Heart left ventricle (tissue), 16 donors: Measurements from ENCODE around the gene RNF149. TPM values are rescaled to one million over a fixed set of nuclear protein-coding genes. Genes with fewer than 3 reads are reported as not detected.
A peak's percentile ranks its signal among the peaks of the same experiment; 100 is the strongest.

Source experiments
- ATAC-seq, 4 donors: fragments of 200-7000 bp; cut with Tn5 transposase; one replicate each; pipeline ENCODE4 v1.9.1; 2020 to 2022; ENCODE audit warnings: moderate library complexity in 4 of 4, mild to moderate bottlenecking in 3 of 4, moderate number of reproducible peaks in 1 of 4
- DNase-seq, 5 donors: peaks; one replicate each; pipeline ENCODE4 v3.0.0-alpha.2; 2020
- H3K27ac ChIP-seq, 12 donors: fragments of 200-600 bp; sonication (generic) in 4 of 12; one replicate each; pipeline versions ENCODE4 v1.5.0 to v1.8.0; 2016 to 2022; ENCODE audit warnings: mild to moderate bottlenecking in 2 of 12
- H3K27me3 ChIP-seq, 9 donors: fragments of 200-600 bp; sonication (generic) in 2 of 9; one replicate each; pipeline versions ENCODE4 v1.5.1 to v1.8.0; 2016 to 2022; ENCODE audit warnings: mild to moderate bottlenecking in 3 of 9
- H3K36me3 ChIP-seq, 9 donors: fragments of 200-600 bp; sonication (generic) in 2 of 9; one replicate each; pipeline versions ENCODE4 v1.5.0 to v1.8.0; 2018 to 2022; ENCODE audit warnings: mild to moderate bottlenecking in 2 of 9
- H3K4me1 ChIP-seq, 12 donors: fragments of 200-600 bp; sonication (generic) in 4 of 12; one replicate each; pipeline versions ENCODE4 v1.5.0 to v1.8.0; 2016 to 2022; ENCODE audit warnings: mild to moderate bottlenecking in 3 of 12
- H3K4me3 ChIP-seq, 12 donors: fragments of 200-600 bp; sonication (generic) in 4 of 12; one replicate each; pipeline versions ENCODE4 v1.5.0 to v1.8.0; 2017 to 2022; ENCODE audit warnings: mild to moderate bottlenecking in 9 of 12, moderate library complexity in 4 of 12
- H3K9me3 ChIP-seq, 12 donors: fragments of 200-600 bp; sonication (generic) in 4 of 12; one replicate each; pipeline versions ENCODE4 v1.5.0 to v1.8.0; 2016 to 2022; ENCODE audit warnings: mild to moderate bottlenecking in 1 of 12
- POLR2A ChIP-seq, 2 donors: fragments of 450-650 bp; IDR thresholded peaks; one replicate each; pipeline ENCODE4 v1.6.1; 2017; ENCODE audit warnings: antibody characterized with exemption in 2 of 2, mild to moderate bottlenecking in 2 of 2, moderate library complexity in 2 of 2
- WGBS, 4 donors: extraction: QIAGEN DNeasy Blood & Tissue Kit in 2 of 4; methylation state at CpG; one replicate each; pipeline versions ENCODE4 v1.1.5 to v1.1.7; 2013 to 2018; 5-methylcytosine and 5-hydroxymethylcytosine counted together
- intact Hi-C, 10 donors: fragments of 100-400 bp; cut with DNase I; formaldehyde crosslinking; loops; one replicate each; pipeline versions ENCODE4 v1.11.1 to v1.14.2; 2022
- polyA plus RNA-seq, 2 donors: library from polyadenylated mRNA; stranded (reverse); fragments of 200-250 nt; gene quantifications; one replicate each; pipeline ENCODE4 v1.2.3, GENCODE V29; 2013
- total RNA-seq, 9 donors: library from RNA; depleted of rRNA in 2 of 9; stranded (reverse); fragments of >200 nt in 2 of 9; fragmentation: NEBNext Ultra II Directional in 3 of 9; extraction: Animal tissue kit (Norgen Biotek cat#: 25700) in 3 of 9; gene quantifications; one replicate each; pipeline versions ENCODE4 v1.1.0 to v1.2.4, GENCODE V29; 2016 to 2023
- TF ChIP-seq, protein P1 (sequence below), 12 donors: fragments of 200-600 bp; sonication (generic) in 4 of 12; IDR thresholded peaks; one replicate each; pipeline versions ENCODE4 v1.5.0 to v1.8.0; 2018 to 2022; ENCODE audit warnings: antibody characterized with exemption in 12 of 12, mild to moderate bottlenecking in 5 of 12
- donor health status: ischemic (EF 13 %, LVEDD 7.1; RV severe dilation, severe dysfunction).
- donor health status: healthy with polysubstance abuse.
- donor health status: DM: no; HTN: yes; CAD: no.
- donor health status: DM: no; HTN: no; CAD: no.
- donor health status: ischemic (EF 25% LVEDD 6.9; RV normal size, moderate dysfunction).
- donor health status: ischemic (EF 25% LVEDD 5.7; RV mildly dilated, moderate dysfunction).
- donor health status: healthy.
- donor health status: DM: yes; HTN: yes; CAD: no.
- donor health status: ischemic (EF 35%, LVEDD 5.7; RV mildly dilated, moderate dysfunction).
- donor health status: nonischemic (EF 11% LVEDD 7.7; RV severe dilation, severe dysfunction).
- donor health status: DM: yes; HTN: yes; CAD: no.
- donor health status: PGD.
- donor health status: ischemic (EF 29% LVEDD 5.4; RV normal size, mild dysfunction).
- donor health status: nonischemic (EF 23%, LVEDD 6.1; RV moderate dilation, normal function).

Gene RNF149
- total and polyA plus RNA-seq, 11 donors: 10.9 to 46.1 (median 15.8) TPM

DNA sequence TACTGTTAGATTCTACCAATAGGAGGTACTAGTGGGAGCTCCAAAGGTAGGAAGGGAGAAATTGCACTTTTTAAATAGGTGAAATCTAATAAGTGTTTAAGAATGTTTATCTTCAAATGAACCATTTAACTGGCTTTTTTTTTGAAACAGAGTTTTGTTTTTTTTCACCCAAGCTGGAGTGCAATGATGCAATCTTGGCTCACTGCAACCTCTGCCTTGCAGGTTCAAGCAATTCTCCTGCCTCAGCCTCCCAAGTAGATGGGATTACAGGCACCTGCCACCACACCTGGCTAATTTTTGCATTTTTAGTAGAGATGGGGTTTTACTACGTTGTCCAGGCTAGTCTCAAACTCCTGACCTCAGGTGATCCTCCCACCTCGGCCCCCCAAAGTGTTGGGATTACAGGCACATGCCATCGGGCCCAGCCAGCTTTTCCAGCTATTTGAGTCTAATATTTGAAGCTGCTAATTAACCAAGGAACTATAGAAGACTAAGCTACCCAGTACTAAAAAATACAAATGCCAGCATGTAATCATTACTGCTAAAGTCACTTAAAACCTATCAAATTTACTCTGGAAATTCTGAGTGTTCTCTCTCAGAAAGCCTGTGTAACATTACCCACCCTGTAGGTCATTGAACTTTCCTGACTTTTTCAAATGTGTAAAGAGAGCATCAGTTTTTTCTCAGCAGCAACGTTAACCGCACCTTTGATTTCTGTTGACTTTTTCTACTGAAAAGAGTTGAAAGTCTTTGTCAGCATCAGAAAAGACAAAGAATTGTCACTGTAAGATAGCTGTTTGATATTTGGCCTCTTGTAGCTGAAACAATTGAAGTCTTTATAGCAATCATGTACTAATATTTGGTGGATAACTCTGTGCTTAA lies 24.6 kb upstream of the RNF149 start:
- ATAC-seq (no peak), DNase-seq (no peak)
- Histone ChIP-seq H3K9me3 (no peaks in the 10 kb centered on the region), H3K36me3 (no peaks in the 10 kb centered on the region), H3K27ac (no peak overlapping the region), H3K4me3 (no peak overlapping the region), H3K27me3 (no peaks in the 10 kb centered on the region), H3K4me1 (peaks cover 0 to 34% (median 9%) of the 10 kb centered on the region in 12 donors)
- TF ChIP-seq POLR2A (IDR thresholded peaks at IDR 0.05): no peak
- TF ChIP-seq, protein P1, sequence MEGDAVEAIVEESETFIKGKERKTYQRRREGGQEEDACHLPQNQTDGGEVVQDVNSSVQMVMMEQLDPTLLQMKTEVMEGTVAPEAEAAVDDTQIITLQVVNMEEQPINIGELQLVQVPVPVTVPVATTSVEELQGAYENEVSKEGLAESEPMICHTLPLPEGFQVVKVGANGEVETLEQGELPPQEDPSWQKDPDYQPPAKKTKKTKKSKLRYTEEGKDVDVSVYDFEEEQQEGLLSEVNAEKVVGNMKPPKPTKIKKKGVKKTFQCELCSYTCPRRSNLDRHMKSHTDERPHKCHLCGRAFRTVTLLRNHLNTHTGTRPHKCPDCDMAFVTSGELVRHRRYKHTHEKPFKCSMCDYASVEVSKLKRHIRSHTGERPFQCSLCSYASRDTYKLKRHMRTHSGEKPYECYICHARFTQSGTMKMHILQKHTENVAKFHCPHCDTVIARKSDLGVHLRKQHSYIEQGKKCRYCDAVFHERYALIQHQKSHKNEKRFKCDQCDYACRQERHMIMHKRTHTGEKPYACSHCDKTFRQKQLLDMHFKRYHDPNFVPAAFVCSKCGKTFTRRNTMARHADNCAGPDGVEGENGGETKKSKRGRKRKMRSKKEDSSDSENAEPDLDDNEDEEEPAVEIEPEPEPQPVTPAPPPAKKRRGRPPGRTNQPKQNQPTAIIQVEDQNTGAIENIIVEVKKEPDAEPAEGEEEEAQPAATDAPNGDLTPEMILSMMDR (IDR thresholded peaks at IDR 0.05): no peak
- intact Hi-C loops: loop anchor here in 1 of 10 donors (10.0 kb wide), 1 partner anchor 502 kb away; no protein-coding TSS in a partner anchor
- 75 to 76% (median 76%) methylated on average over 5 of the region's 5 CpGs for WGBS, 4 donors

DNA sequence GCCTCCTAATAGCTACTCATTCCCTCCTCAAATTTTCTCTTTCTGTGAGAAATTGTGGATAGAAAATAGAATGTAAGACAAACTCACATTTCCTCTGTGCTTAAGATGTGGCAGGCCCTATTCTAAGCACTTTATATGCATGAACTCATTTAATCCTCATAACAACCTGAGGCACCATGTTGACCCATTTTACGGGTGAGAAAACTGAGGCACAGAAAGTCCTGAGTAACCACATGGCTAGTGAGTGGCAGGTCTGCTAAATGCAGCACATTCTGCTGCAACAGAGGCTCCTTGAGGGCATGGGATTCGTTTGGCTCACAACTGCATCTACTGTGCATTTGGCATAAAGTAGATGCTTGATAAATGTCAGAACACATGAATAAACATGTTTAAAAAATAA lies 22.7 kb upstream of the RNF149 start:
- peak overlapping the region in 4 of 12 donors; percentile 3 to 93 (median 48) for H3K27ac ChIP-seq
- TF ChIP-seq, protein P1 (IDR thresholded peaks at IDR 0.05): no peak
- no peak for TF ChIP-seq POLR2A (IDR thresholded peaks at IDR 0.05)
- WGBS, 4 donors: 93 to 98% (median 94%) methylated on average over 2 of the region's 2 CpGs
- intact Hi-C loops: loop anchor here in 1 of 10 donors (10.0 kb wide), 1 partner anchor 504 kb away; no protein-coding TSS in a partner anchor
- H3K9me3 ChIP-seq: no peaks in the 10 kb centered on the region
- H3K27me3 ChIP-seq: no peaks in the 10 kb centered on the region
- ATAC-seq: no peak
- H3K4me3 ChIP-seq: no peak overlapping the region
- DNase-seq: no peak
- no peaks in the 10 kb centered on the region for H3K36me3 ChIP-seq
- H3K4me1 ChIP-seq: peaks cover 0 to 43% (median 9%) of the 10 kb centered on the region in 12 donors

DNA sequence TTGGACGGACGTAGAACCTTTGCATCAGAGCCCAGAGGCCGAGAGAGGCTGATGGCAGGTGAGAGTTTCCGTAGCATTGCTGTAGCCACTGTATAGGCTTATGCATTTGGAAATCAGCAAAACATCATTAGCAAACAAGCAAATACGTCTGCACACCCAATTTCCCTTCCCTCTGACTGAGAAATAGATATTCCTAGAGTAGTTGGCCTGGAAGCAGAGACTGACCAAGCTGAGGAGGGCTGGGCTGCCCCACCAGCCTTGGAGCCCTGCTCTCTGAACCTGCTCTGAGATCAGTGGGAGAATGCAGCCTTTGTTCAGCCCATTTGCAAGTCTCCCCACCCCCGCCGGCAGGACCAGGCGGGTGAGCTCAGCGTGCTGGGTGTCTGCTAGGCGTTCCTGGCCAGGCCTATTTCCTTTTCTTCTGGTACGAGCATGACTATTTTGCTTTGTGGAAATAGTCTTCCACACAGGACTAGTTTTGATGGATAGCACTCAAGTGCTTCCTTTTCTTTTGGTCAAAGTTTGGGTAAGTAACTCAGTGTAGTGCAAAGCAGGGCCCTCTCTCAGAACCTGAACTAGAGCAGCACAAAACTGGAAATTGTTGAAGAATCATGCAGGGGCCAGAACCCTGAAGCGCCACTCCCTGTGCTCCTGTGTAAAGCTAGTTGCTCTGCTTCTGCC lies 21.9 kb upstream of the RNF149 start:
- peaks cover 0 to 43% (median 9%) of the 10 kb centered on the region in 12 donors for H3K4me1 ChIP-seq
- no peak overlapping the region for H3K4me3 ChIP-seq
- TF ChIP-seq POLR2A (IDR thresholded peaks at IDR 0.05): no peak
- TF ChIP-seq, protein P1 (IDR thresholded peaks at IDR 0.05): no peak
- ATAC-seq (peak in 3 of 4 donors; percentile 80 to 88 (median 86)), DNase-seq (peak; percentile 61 to 76 (median 64))
- intact Hi-C loops: loop anchor here in 1 of 10 donors (10.0 kb wide), 1 partner anchor 504 kb away; no protein-coding TSS in a partner anchor
- 63 to 75% (median 68%) methylated on average over 12 of the region's 12 CpGs for WGBS, 4 donors
- H3K27me3 ChIP-seq: no peaks in the 10 kb centered on the region
- H3K36me3 ChIP-seq: no peaks in the 10 kb centered on the region
- peaks cover 0 to 6% (median 0%) of the 10 kb centered on the region in 12 donors for H3K9me3 ChIP-seq
- peak overlapping the region in 8 of 12 donors; percentile 8 to 93 (median 35) for H3K27ac ChIP-seq

DNA sequence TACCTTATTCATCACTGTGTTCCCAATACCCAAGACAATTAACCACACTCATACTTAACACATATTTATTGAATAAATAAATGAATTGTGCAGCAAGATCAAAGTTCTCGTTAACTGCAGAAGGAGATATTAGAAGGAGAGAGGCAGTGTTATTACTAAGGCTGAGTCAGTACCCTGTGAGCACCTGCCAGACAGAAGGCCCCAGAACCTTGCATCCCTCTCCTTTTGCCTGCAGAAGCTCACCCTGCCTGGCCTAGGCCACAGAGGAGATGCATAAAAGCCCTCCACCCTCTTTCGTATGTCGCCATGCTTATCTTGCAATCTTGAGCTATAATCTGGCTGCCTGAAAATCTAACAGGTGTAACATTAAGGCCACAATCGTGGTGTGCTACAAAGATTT lies 20.5 kb upstream of the RNF149 start:
- Histone ChIP-seq H3K36me3 (no peaks in the 10 kb centered on the region), H3K27me3 (no peaks in the 10 kb centered on the region), H3K27ac (peak overlapping the region in 4 of 12 donors; percentile 35 to 93 (median 42)), H3K9me3 (peaks cover 0 to 10% (median 0%) of the 10 kb centered on the region in 12 donors), H3K4me3 (no peak overlapping the region), H3K4me1 (peaks cover 0 to 43% (median 9%) of the 10 kb centered on the region in 12 donors)
- WGBS, 4 donors: 85 to 90% (median 86%) methylated on average over 4 of the region's 4 CpGs
- intact Hi-C loops: no loop called here
- DNase-seq (no peak), ATAC-seq (no peak)
- TF ChIP-seq POLR2A (IDR thresholded peaks at IDR 0.05): no peak
- TF ChIP-seq, protein P1 (IDR thresholded peaks at IDR 0.05): no peak
